PC-3 (cell line): ENCODE data around the gene EFHC2. TPM values are rescaled to one million over a fixed set of nuclear protein-coding genes. Genes with fewer than 3 reads are reported as not detected.

Experiments
- ATAC-seq: fragments of 200-7000 bp; cut with Tn5 transposase; 2 replicates; pipeline ENCODE4 v1.9.1; 2020; ENCODE audit warnings: mild to moderate bottlenecking, moderate library complexity
- BruUV-seq: library from RNA; stranded (reverse); fragments of 400-500 nt; replicated peaks from 2 replicates; lab custom pipeline; 2021; lab: Mats Ljungman, UMichigan
- CTCF ChIA-PET: fragments of 300-600 bp; sonication (Branson Sonifier 250); formaldehyde crosslinking; loops from one replicate; lab custom pipeline; 2022; ENCODE audit warnings: antibody characterized with exemption; lab: Charles Lee
- POLR2A ChIA-PET: fragments of 300-600 bp; sonication (Branson Sonifier 250); formaldehyde crosslinking; loops from one replicate; lab custom pipeline; 2022; ENCODE audit warnings: antibody characterized with exemption; ENCODE audit not compliant: unreplicated experiment; lab: Charles Lee
- DNase-seq: peaks from one replicate; pipeline ENCODE4 v3.0.0-alpha.2; 2015
- H2AFZ ChIP-seq: fragments of 300-600 bp; sonication (generic); 2 replicates; pipeline ENCODE4 v1.6.0; 2016; ENCODE audit warnings: antibody characterized with exemption, low read length
- H3F3A ChIP-seq: fragments of 300-600 bp; sonication (generic); one replicate; pipeline ENCODE4 v1.6.0; 2017; ENCODE audit warnings: antibody characterized with exemption, low read length, control low read depth, mild to moderate bottlenecking; ENCODE audit not compliant: unreplicated experiment
- H3K27ac ChIP-seq: fragments of 300-600 bp; sonication (generic); 2 replicates; pipeline ENCODE4 v1.5.1; 2016; ENCODE audit warnings: mild to moderate bottlenecking, low read length
- H3K27me3 ChIP-seq: fragments of 300-600 bp; sonication (generic); 2 replicates; pipeline ENCODE4 v1.6.1; 2016; ENCODE audit warnings: low read length, mixed read lengths
- H3K36me3 ChIP-seq: fragments of 300-600 bp; sonication (generic); 2 replicates; pipeline ENCODE4 v1.6.1; 2016; ENCODE audit warnings: low read depth, mixed run types, low read length, mixed read lengths
- H3K4me1 ChIP-seq: fragments of 300-600 bp; sonication (generic); 2 replicates; pipeline ENCODE4 v1.5.1; 2016; ENCODE audit warnings: low read length; ENCODE audit not compliant: insufficient read depth
- H3K4me2 ChIP-seq: fragments of 300-600 bp; sonication (generic); 2 replicates; pipeline ENCODE4 v1.6.0; 2016; ENCODE audit warnings: low read length
- H3K4me3 ChIP-seq: fragments of 300-600 bp; sonication (generic); 2 replicates; pipeline ENCODE4 v1.5.1; 2016; ENCODE audit warnings: mild to moderate bottlenecking, low read length, mixed read lengths
- H3K79me2 ChIP-seq: fragments of 300-600 bp; sonication (generic); 2 replicates; pipeline ENCODE4 v1.6.1; 2017; ENCODE audit warnings: low read length, mixed read lengths
- H3K9ac ChIP-seq: fragments of 300-600 bp; sonication (generic); 2 replicates; pipeline ENCODE4 v1.6.0; 2016; ENCODE audit warnings: mild to moderate bottlenecking, low read length
- H3K9me2 ChIP-seq: fragments of 300-600 bp; sonication (generic); replicated peaks from 2 replicates; pipeline ENCODE4 v1.6.1; 2016; ENCODE audit warnings: mixed run types, low read length, mixed read lengths
- H3K9me3 ChIP-seq: fragments of 300-600 bp; sonication (generic); 2 replicates; pipeline ENCODE4 v1.6.1; 2016; ENCODE audit warnings: low read length, mixed read lengths
- H4K20me1 ChIP-seq: fragments of 300-600 bp; sonication (generic); 2 replicates; pipeline ENCODE4 v1.6.1; 2016; ENCODE audit warnings: low read length, mixed read lengths
- CTCF ChIP-seq: fragments of 300-600 bp; sonication (generic); conservative IDR thresholded peaks from 2 replicates; pipeline ENCODE4 v1.5.1; 2017; ENCODE audit warnings: antibody characterized with exemption, low read depth, mild to moderate bottlenecking, low read length
- EZH2 ChIP-seq: fragments of 300-600 bp; sonication (generic); IDR thresholded peaks from one replicate; pipeline ENCODE4 v1.6.1; 2017; ENCODE audit warnings: antibody characterized with exemption, mild to moderate bottlenecking, low read length; ENCODE audit not compliant: unreplicated experiment
- EZH2phosphoT487 ChIP-seq: fragments of 300-600 bp; sonication (generic); IDR thresholded peaks from 2 replicates; pipeline ENCODE4 v1.6.1; 2018; ENCODE audit warnings: mild to moderate bottlenecking, antibody characterized with exemption, low read length, borderline replicate concordance
- intact Hi-C: fragments of 100-400 bp; cut with micrococcal nuclease; formaldehyde crosslinking; loops from 2 replicates; pipeline ENCODE4 v1.9.0; 2023
- total RNA-seq: library from RNA; depleted of rRNA; stranded (reverse); fragments of >200 nt; gene quantifications from 2 replicates; pipeline ENCODE4 v1.2.3, GENCODE V29; 2014; rRNA removed

The EFHC2 gene
- total RNA-seq, 1 experiment from 2014 or later = 0.40 TPM

- H3K9me2 ChIP-seq = no peaks in the 10 kb centered on the region
- no TSS peak for BruUV-seq
- H3K9ac ChIP-seq = no peak overlapping the region
- no peak for ATAC-seq
- TF ChIP-seq EZH2 = no peak
- TF ChIP-seq CTCF = no peak
- no peak for TF ChIP-seq EZH2phosphoT487
- H3K4me3 ChIP-seq = no peak overlapping the region
- CTCF ChIA-PET = no interaction called here
- H2AFZ ChIP-seq = no peak overlapping the region
- H3K36me3 ChIP-seq = no peaks in the 10 kb centered on the region
- H4K20me1 ChIP-seq = no peaks in the 10 kb centered on the region
- H3K79me2 ChIP-seq = no peaks in the 10 kb centered on the region
- H3K9me3 ChIP-seq = no peaks in the 10 kb centered on the region
- H3K4me1 ChIP-seq = peaks cover 9% of the 10 kb centered on the region
- intact Hi-C loops = no loop called here
- no peak overlapping the region for H3K4me2 ChIP-seq
- POLR2A ChIA-PET = no interaction called here
- H3K27me3 ChIP-seq = no peaks in the 10 kb centered on the region
- no peak for DNase-seq
- H3F3A ChIP-seq = no peaks in the 10 kb centered on the region
- H3K27ac ChIP-seq = no peak overlapping the region
Observed at GRCh38 chrX:44099366-44099765, 244.1 kb downstream of the EFHC2 start.

Other genes with a start within 250 kb of the EFHC2 start
- gene FUNDC1, start 199.2 kb upstream of the EFHC2 start, total RNA-seq = 21.8 and 28.0 TPM in 2 replicates